ENCODE data around the gene MCM5.
"Not testable (repeated sequence)": the region's sequence is repeated elsewhere in the genome, so short reads cannot be mapped to it uniquely, and the experiment has no call there.

Gene MCM5

GRCh38 chr22:35470903-35471321 is 71.0 kb downstream of the MCM5 start:
- TF ChIP-seq, protein P1, sequence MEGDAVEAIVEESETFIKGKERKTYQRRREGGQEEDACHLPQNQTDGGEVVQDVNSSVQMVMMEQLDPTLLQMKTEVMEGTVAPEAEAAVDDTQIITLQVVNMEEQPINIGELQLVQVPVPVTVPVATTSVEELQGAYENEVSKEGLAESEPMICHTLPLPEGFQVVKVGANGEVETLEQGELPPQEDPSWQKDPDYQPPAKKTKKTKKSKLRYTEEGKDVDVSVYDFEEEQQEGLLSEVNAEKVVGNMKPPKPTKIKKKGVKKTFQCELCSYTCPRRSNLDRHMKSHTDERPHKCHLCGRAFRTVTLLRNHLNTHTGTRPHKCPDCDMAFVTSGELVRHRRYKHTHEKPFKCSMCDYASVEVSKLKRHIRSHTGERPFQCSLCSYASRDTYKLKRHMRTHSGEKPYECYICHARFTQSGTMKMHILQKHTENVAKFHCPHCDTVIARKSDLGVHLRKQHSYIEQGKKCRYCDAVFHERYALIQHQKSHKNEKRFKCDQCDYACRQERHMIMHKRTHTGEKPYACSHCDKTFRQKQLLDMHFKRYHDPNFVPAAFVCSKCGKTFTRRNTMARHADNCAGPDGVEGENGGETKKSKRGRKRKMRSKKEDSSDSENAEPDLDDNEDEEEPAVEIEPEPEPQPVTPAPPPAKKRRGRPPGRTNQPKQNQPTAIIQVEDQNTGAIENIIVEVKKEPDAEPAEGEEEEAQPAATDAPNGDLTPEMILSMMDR (IDR thresholded peaks at IDR 0.05; ENCODE audit: extremely low read depth, missing control alignments) = no peak
- no peak for DNase-seq (ENCODE audit: low spot score)

DNA sequence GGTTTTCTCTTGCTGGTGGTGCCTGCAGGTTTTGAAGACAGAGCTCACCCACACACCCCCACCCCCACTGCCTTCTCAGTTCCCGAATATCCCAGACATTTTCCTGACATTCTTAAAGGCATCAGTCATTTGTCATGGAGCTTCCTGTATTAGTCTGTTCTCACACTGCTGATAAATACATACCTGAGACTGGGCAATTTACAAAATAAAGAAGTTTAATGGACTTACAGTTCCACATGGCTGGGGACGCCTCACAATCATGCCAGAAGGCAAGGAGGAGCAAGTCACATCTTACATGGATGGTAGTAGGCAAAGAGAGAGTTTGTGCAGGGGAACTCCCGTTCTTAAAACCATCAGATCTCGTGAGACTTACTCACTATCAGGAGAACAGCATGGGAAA is 71.6 kb downstream of the MCM5 start:
- not testable (repeated sequence) for DNase-seq (ENCODE audit: low spot score)

DNA sequence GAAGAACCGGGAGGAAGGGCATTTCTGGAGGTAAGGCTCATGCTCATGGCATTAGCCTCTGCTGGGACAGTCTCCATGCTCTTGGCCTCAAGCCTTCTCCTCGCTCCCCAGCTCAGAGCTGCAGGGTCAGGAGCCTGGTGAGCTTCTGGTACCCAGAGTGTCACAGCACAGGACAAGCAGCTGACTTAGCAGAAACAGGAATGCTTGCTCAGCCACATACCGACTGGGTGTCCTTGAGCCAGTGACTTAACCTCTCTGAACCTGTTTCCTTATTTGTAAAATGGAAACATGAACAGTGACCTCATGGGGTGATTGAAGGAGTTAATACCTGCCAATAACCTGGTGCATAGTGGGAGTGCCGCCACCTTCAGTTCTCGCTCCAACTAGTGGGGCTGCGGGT is 72.5 kb downstream of the MCM5 start:
- TF ChIP-seq, protein P1 (IDR thresholded peaks at IDR 0.05; ENCODE audit: extremely low read depth, missing control alignments) = no peak
- DNase-seq (ENCODE audit: low spot score) = no peak

- DNase-seq (ENCODE audit: low spot score) = no peak
- TF ChIP-seq, protein P1 (IDR thresholded peaks at IDR 0.05; ENCODE audit: extremely low read depth, missing control alignments) = no peak
These were observed 74.0 kb downstream of the MCM5 start for GRCh38 chr22:35473971-35474370.

Data from GM20000 (cell line).